GM20000 (cell line): ENCODE results near the gene TMEM256.
A peak's percentile ranks its signal among the peaks of the same experiment; 100 is the strongest.

Experiments
- DNase-seq: peaks from one replicate; pipeline ENCODE4 v3.0.0; 2012; ENCODE audit warnings: low spot score
- TF ChIP-seq, protein P1 (sequence below): IDR thresholded peaks from 2 replicates; pipeline ENCODE4 v1.5.1; 2012; ENCODE audit warnings: mild to moderate bottlenecking, control low read depth; ENCODE audit errors: extremely low read depth, missing control alignments

Gene TMEM256

DNA sequence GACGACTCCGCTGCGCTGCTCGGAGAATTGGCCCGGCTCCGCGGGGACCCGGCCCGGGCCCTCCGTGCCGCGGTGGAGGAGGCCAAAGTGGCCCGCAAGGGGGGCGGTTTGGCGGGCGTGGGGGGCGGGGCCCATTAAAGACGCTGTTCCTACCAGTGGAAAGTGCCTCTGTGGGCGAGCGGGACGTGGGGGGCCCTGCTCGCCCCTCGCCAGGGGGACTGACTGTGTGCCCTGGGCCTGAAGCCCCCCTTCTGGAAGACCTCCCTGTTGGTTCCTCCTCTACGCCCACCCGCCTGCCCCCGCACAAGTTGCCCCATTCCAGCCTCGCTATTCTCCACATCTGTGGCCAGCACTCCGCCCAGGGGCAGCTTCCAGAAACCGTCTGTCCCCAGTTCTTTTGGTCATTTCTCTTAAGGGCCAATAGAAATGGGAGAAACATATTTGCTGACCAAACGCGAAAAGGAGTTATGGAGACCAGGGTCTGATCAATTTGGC, 33.5 kb upstream of the TMEM256 start:
- TF ChIP-seq, protein P1, sequence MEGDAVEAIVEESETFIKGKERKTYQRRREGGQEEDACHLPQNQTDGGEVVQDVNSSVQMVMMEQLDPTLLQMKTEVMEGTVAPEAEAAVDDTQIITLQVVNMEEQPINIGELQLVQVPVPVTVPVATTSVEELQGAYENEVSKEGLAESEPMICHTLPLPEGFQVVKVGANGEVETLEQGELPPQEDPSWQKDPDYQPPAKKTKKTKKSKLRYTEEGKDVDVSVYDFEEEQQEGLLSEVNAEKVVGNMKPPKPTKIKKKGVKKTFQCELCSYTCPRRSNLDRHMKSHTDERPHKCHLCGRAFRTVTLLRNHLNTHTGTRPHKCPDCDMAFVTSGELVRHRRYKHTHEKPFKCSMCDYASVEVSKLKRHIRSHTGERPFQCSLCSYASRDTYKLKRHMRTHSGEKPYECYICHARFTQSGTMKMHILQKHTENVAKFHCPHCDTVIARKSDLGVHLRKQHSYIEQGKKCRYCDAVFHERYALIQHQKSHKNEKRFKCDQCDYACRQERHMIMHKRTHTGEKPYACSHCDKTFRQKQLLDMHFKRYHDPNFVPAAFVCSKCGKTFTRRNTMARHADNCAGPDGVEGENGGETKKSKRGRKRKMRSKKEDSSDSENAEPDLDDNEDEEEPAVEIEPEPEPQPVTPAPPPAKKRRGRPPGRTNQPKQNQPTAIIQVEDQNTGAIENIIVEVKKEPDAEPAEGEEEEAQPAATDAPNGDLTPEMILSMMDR = no peak
- DNase-seq = no peak

DNA sequence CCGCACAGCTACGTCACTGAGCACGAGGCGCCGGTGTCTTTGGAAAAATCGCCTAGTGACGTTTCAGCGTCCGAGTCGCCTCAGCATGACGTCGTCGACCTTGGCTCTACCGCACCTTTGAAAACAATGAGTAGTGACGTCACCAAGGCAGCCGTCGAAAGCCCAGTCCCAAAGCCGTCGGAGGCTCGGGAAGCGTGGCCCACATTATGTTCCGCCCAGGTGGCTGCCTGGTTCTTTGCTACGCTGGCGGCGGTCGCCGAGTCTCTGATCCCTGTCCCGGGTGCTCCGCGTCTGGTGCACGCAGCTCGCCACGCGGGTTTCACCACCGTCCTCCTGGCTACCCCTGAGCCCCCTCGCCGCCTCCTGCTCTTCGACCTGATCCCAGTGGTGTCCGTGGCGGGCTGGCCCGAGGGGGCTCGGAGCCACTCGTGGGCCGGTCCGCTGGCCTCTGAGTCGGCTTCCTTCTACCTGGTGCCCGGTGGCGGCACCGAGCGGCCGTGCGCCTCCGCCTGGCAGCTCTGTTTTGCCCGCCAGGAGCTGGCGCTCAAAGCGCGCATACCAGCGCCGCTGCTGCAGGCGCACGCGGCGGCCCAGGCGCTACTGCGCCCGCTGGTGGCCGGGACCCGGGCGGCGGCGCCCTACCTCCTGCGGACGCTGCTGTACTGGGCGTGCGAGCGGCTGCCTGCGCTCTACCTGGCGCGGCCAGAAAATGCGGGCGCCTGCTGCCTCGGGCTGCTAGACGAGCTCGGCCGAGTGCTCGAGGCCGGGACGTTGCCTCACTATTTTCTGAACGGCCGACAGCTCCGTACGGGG, 32.9 kb upstream of the TMEM256 start:
- peak; percentile 86 for DNase-seq
- TF ChIP-seq, protein P1 = peak; percentile 84

DNA sequence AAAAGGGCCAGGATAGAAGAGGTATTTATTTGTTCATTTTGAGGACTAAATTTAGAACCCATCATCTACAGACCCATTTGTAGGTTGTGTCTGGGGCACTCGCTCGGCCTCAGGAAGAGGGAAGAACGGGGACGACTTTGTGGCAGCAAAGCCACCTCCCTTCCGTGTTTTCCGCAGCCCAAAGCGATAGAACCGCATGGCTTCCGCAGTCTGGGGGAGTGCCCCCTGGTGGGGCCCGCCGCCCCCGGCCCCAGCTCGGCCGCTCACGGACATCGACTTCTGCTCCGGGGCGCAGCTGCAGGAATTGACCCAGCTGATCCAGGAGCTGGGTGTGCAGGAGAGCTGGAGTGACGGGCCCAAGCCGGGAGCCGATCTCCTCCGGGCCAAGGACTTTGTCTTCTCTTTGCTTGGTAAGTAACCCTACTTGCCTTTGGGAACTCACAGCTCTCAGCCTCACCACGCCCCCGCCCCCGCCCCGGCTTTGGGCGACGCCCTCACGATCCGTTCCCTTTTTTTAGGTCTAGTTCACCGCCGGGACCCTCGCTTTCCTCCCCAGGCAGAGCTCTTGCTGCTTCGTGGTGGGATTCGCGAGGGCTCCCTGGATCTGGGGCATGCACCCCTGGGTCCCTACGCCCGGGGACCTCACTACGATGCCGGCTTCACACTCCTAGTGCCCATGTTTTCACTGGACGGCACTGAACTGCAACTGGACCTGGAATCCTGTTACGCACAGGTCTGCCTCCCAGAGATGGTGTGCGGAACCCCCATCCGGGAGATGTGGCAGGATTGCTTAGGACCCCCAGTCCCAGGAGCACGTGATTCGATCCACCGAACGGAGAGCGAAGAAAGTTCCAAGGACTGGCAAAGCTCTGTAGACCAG, 32.0 kb upstream of the TMEM256 start:
- TF ChIP-seq, protein P1 = no peak
- DNase-seq = peak; percentile 73

DNA sequence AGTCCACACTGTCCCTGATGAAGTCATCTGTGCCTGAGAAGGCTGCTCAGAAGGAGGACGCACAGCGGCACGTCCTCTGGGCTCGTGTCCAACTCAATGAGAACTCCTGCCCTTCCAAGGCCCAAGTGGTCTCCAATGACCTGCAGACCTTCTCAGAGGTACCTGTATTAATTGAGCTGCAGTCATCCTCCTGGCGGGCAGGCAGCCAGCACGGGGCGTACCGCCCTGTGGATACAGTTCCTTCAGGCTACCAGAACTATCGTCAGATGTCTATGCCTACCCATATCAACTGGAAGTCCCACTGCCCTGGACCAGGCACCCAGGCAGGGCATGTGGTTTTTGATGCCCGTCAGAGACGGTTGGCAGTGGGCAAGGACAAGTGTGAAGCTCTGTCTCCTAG, 28.4 kb upstream of the TMEM256 start:
- no peak for DNase-seq
- TF ChIP-seq, protein P1 = no peak

DNA sequence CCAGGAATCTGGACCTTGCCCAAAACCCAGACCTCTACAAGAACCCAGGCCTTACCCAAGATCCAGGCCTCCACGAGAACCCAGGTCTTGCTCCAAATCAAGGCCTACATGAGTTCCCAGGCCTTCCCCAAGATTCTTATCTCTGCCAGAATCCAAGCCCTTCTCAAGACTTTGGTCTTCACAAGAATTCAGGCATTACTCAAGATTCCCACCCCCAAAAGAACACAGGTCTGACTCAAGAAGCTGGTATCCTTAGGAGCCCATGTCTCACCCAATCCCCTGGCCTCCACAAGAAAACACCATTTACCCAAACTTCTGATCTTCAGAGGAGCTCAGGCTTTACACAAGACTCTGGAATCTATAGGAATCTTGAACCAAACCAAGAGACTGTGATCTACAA, 27.3 kb upstream of the TMEM256 start:
- TF ChIP-seq, protein P1 = no peak
- DNase-seq = no peak

DNA sequence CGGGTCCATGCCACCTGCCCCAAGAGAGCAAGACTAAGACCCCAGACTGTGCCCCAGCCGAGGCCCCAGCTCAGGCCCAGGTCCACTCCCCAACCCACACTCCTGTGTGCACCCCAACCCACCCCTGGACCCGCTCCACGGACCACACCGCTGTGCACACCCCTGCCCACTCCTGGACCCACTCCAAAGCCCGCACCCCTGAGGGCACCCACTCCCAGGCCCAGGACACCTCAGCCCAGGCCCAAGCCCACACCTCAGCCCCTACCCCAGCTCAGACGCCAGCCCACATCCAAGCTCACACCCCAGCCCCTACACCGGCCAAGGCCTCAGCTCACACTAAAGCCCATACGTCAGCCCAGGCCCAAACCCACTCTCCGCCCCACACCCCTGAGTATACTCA, 25.8 kb upstream of the TMEM256 start:
- TF ChIP-seq, protein P1 = no peak
- no peak for DNase-seq

DNA sequence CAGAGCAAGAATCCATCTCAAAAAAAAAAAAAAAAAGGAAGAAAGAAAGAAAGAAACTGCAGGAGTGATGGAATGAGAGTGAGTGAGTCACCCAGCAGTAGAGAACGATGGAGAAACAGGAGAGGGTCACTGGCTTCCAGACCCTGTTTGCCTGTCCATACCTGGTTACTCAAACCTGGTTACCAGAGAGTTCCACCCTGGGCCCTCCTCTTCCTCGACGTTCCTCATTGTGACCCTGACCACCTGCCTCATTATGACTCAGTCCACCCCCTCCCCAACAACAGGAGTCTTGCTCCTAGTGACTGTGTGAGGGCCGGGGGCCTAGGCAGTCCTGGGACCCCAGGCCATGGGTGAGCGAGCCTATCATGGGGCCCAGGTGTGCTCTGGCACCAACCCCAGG, 24.7 kb upstream of the TMEM256 start, which contains the start of gene SPEM3:
SPEM3 (plus strand) TSS at position 301 of the 400 bp plus-strand sequence; CDS start at position 347, 46 bp downstream.
- DNase-seq = no peak
- TF ChIP-seq, protein P1 = no peak
